HEK293T (cell line): ENCODE data around the gene CEBPG.

ENCODE experiments used
- CTCF ChIA-PET: fragments of 350-600 bp; formaldehyde crosslinking; extraction: SDS; loops from one replicate; lab custom pipeline; 2021; ENCODE audit warnings: antibody characterized with exemption, inconsistent platforms; lab: Yijun Ruan, JAX
- POLR2A ChIA-PET: fragments of 350-600 bp; formaldehyde crosslinking; extraction: SDS; loops from one replicate; lab custom pipeline; 2020; ENCODE audit warnings: antibody characterized with exemption, inconsistent platforms; lab: Yijun Ruan, JAX
- DNase-seq: peaks from one replicate; pipeline ENCODE4 v3.0.0; 2012; ENCODE audit warnings: mixed read lengths; ENCODE audit errors: extremely low spot score
- ARNT ChIP-seq: fragments of 450-650 bp; IDR thresholded peaks from 2 replicates; pipeline ENCODE4 v1.6.1; 2017; ENCODE audit warnings: mild to moderate bottlenecking
- BHLHE40 ChIP-seq: fragments of 450-650 bp; IDR thresholded peaks from 2 replicates; pipeline ENCODE4 v1.6.1; 2016; ENCODE audit warnings: mild to moderate bottlenecking, moderate library complexity, borderline replicate concordance
- CTBP1 ChIP-seq: fragments of 450-650 bp; IDR thresholded peaks from 2 replicates; pipeline ENCODE4 v1.6.1; 2016; ENCODE audit warnings: borderline replicate concordance
- ELF4 ChIP-seq: fragments of 450-650 bp; IDR thresholded peaks from 2 replicates; pipeline ENCODE4 v1.6.1; 2017; ENCODE audit warnings: antibody characterized with exemption
- FOXA1 ChIP-seq: fragments of 450-650 bp; IDR thresholded peaks from 2 replicates; pipeline ENCODE4 v1.6.1; 2016; ENCODE audit warnings: mild to moderate bottlenecking
- FOXK2 ChIP-seq: fragments of 450-650 bp; IDR thresholded peaks from 2 replicates; pipeline ENCODE4 v1.6.1; 2016; ENCODE audit warnings: mild to moderate bottlenecking
- FOXM1 ChIP-seq: fragments of 450-650 bp; IDR thresholded peaks from 2 replicates; pipeline ENCODE4 v1.6.1; 2017; ENCODE audit warnings: mild to moderate bottlenecking, borderline replicate concordance
- HDGF ChIP-seq: fragments of 450-650 bp; IDR thresholded peaks from 2 replicates; pipeline ENCODE4 v1.6.1; 2017; ENCODE audit warnings: antibody characterized with exemption, borderline replicate concordance
- L3MBTL2 ChIP-seq: fragments of 450-650 bp; conservative IDR thresholded peaks from 2 replicates; pipeline ENCODE4 v1.6.1; 2016; ENCODE audit warnings: mild to moderate bottlenecking
- LEF1 ChIP-seq: fragments of 450-650 bp; IDR thresholded peaks from 2 replicates; pipeline ENCODE4 v1.6.1; 2017; ENCODE audit warnings: mild to moderate bottlenecking, borderline replicate concordance
- NFRKB ChIP-seq: fragments of 450-650 bp; IDR thresholded peaks from 2 replicates; pipeline ENCODE4 v1.6.1; 2016; ENCODE audit warnings: mild to moderate bottlenecking, moderate library complexity
- SP1 ChIP-seq: fragments of 450-650 bp; IDR thresholded peaks from 2 replicates; pipeline ENCODE4 v1.6.1; 2017
- SUZ12 ChIP-seq: fragments of 450-650 bp; IDR thresholded peaks from 2 replicates; pipeline ENCODE4 v1.6.1; 2016; ENCODE audit warnings: mild to moderate bottlenecking
- TARDBP ChIP-seq: fragments of 450-650 bp; IDR thresholded peaks from 2 replicates; pipeline ENCODE4 v1.6.1; 2016
- ZNF384 ChIP-seq: fragments of 450-650 bp; IDR thresholded peaks from 2 replicates; pipeline ENCODE4 v1.6.1; 2016
- TF ChIP-seq, protein P1 (sequence below): fragments of 450-650 bp; IDR thresholded peaks from 2 replicates; pipeline ENCODE4 v1.6.1; 2016

The CEBPG gene

GRCh38 chr19:33347300-33347699, 26.2 kb upstream of the CEBPG start:
- POLR2A ChIA-PET = interaction anchor here (1.7 kb wide), 1 partner anchor 27 kb away, joined by 6 read pairs; no protein-coding TSS in a partner anchor
- no peak for DNase-seq
- CTCF ChIA-PET = no interaction called here
- TF ChIP-seq TARDBP (no peak), HDGF (no peak), CTBP1 (no peak), SP1 (no peak)

- ChIA-PET POLR2A (interaction anchor here (1.7 kb wide), 1 partner anchor 26 kb away, joined by 6 read pairs; no protein-coding TSS in a partner anchor), CTCF (no interaction called here)
- no peak for TF ChIP-seq BHLHE40
- TF ChIP-seq LEF1 = no peak
- no peak for TF ChIP-seq SP1
- no peak for TF ChIP-seq SUZ12
- no peak for TF ChIP-seq ELF4
- TF ChIP-seq, protein P1, sequence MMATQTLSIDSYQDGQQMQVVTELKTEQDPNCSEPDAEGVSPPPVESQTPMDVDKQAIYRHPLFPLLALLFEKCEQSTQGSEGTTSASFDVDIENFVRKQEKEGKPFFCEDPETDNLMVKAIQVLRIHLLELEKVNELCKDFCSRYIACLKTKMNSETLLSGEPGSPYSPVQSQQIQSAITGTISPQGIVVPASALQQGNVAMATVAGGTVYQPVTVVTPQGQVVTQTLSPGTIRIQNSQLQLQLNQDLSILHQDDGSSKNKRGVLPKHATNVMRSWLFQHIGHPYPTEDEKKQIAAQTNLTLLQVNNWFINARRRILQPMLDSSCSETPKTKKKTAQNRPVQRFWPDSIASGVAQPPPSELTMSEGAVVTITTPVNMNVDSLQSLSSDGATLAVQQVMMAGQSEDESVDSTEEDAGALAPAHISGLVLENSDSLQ = no peak
- no peak for TF ChIP-seq L3MBTL2
- DNase-seq = no peak
Measured at GRCh38 chr19:33348301-33349010, 25.1 kb upstream of the CEBPG start.

- TF ChIP-seq FOXA1 (no peak), ARNT (no peak), LEF1 (no peak), HDGF (no peak), SUZ12 (no peak), CTBP1 (no peak), ZNF384 (no peak), FOXK2 (no peak), FOXM1 (no peak), BHLHE40 (no peak), SP1 (no peak), NFRKB (no peak)
- TF ChIP-seq, protein P1 = no peak
- CTCF ChIA-PET = no interaction called here
- POLR2A ChIA-PET = interaction anchor here (1.7 kb wide), 1 partner anchor 25 kb away, joined by 6 read pairs; no protein-coding TSS in a partner anchor
- no peak for DNase-seq
Measured at GRCh38 chr19:33349319-33350289, 23.9 kb upstream of the CEBPG start.

- CTCF ChIA-PET = no interaction called here
- POLR2A ChIA-PET = no interaction called here
- no peak for DNase-seq
- TF ChIP-seq ZNF384 = no peak
- TF ChIP-seq TARDBP = no peak
Measured at GRCh38 chr19:33350538-33351309, 22.8 kb upstream of the CEBPG start.

GRCh38 chr19:33355535-33355934, 18.0 kb upstream of the CEBPG start:
- no peak for DNase-seq
- CTCF ChIA-PET = no interaction called here
- no peak for TF ChIP-seq FOXM1
- TF ChIP-seq FOXK2 = no peak
- TF ChIP-seq ELF4 = no peak
- POLR2A ChIA-PET = no interaction called here

- ChIA-PET POLR2A (no interaction called here), CTCF (interaction anchor here (0.6 kb wide), 1 partner anchor 16 kb away, joined by 4 read pairs; no protein-coding TSS in a partner anchor)
- DNase-seq = no peak
- TF ChIP-seq ZNF384 = no peak
- no peak for TF ChIP-seq L3MBTL2
- TF ChIP-seq FOXM1 = no peak
- no peak for TF ChIP-seq LEF1
- no peak for TF ChIP-seq FOXA1
- no peak for TF ChIP-seq ELF4
- TF ChIP-seq HDGF = no peak
- no peak for TF ChIP-seq BHLHE40
- no peak for TF ChIP-seq SP1
- no peak for TF ChIP-seq FOXK2
- no peak for TF ChIP-seq NFRKB
- TF ChIP-seq CTBP1 = no peak
- TF ChIP-seq SUZ12 = no peak
- TF ChIP-seq, protein P1 = no peak
- no peak for TF ChIP-seq TARDBP
- no peak for TF ChIP-seq ARNT
Measured at GRCh38 chr19:33357556-33357955, 16.0 kb upstream of the CEBPG start.
